GM23338 (cell line): ENCODE measurements around the gene CDHR5. TPM values are rescaled to one million over a fixed set of nuclear protein-coding genes. Genes with fewer than 3 reads are reported as not detected.

Experiments used
- ATAC-seq: fragments of 200-7000 bp; cut with Tn5 transposase; 3 replicates; pipeline ENCODE4 v1.9.1; 2020
- DNase-seq: peaks from one replicate; pipeline ENCODE4 v3.0.0-alpha.2; 2015; ENCODE audit warnings: low spot score
- H2AFZ ChIP-seq: fragments of 200-600 bp; sonication (generic); 2 replicates; pipeline ENCODE4 v1.8.0; 2016; ENCODE audit warnings: antibody characterized with exemption, mild to moderate bottlenecking, moderate library complexity
- H3F3A ChIP-seq: fragments of 200-600 bp; sonication (generic); replicated peaks from 2 replicates; pipeline ENCODE4 v1.8.0; 2017; ENCODE audit warnings: antibody characterized with exemption, mixed run types, low read depth
- H3K27ac ChIP-seq: fragments of 200-600 bp; sonication (generic); 2 replicates; pipeline ENCODE4 v1.6.1; 2016; ENCODE audit warnings: low read depth
- H3K27me3 ChIP-seq: fragments of 200-600 bp; sonication (generic); 2 replicates; pipeline ENCODE4 v1.8.0; 2016; ENCODE audit warnings: mild to moderate bottlenecking, mixed run types, moderate library complexity; ENCODE audit not compliant: insufficient read depth
- H3K36me3 ChIP-seq: fragments of 200-600 bp; sonication (generic); 2 replicates; pipeline ENCODE4 v1.8.0; 2016; ENCODE audit warnings: mild to moderate bottlenecking; ENCODE audit not compliant: insufficient read depth
- H3K4me1 ChIP-seq: fragments of 200-600 bp; sonication (generic); 2 replicates; pipeline ENCODE4 v1.8.0; 2016; ENCODE audit warnings: mild to moderate bottlenecking, moderate library complexity; ENCODE audit not compliant: insufficient read depth
- H3K4me2 ChIP-seq: fragments of 200-600 bp; sonication (generic); 2 replicates; pipeline ENCODE4 v1.7.1; 2017; ENCODE audit warnings: mixed run types
- H3K4me3 ChIP-seq: fragments of 200-600 bp; sonication (generic); 2 replicates; pipeline ENCODE4 v1.6.1; 2016; ENCODE audit warnings: mixed run types
- H3K79me2 ChIP-seq: fragments of 200-600 bp; sonication (generic); replicated peaks from 2 replicates; pipeline ENCODE4 v1.8.0; 2017; ENCODE audit warnings: mild to moderate bottlenecking; ENCODE audit not compliant: insufficient read depth
- H3K9me2 ChIP-seq: fragments of 200-600 bp; sonication (generic); 2 replicates; pipeline ENCODE4 v1.8.0; 2017; ENCODE audit not compliant: insufficient read depth
- H4K20me1 ChIP-seq: fragments of 200-600 bp; sonication (generic); replicated peaks from 2 replicates; pipeline ENCODE4 v1.8.0; 2017; ENCODE audit warnings: mild to moderate bottlenecking; ENCODE audit not compliant: insufficient read depth
- H3K27ac Mint-ChIP-seq: 2 replicates; pipeline ENCODE4 v1.8.0; 2020; ENCODE audit warnings: inconsistent platforms, mild to moderate bottlenecking, moderate library complexity, mixed read lengths
- H3K27me3 Mint-ChIP-seq: 3 replicates; pipeline ENCODE4 v1.8.0; 2022; ENCODE audit warnings: low read depth, mild to moderate bottlenecking, moderate library complexity, mixed read lengths, inconsistent platforms; ENCODE audit not compliant: insufficient read depth, poor library complexity
- H3K36me3 Mint-ChIP-seq: 3 replicates; pipeline ENCODE4 v1.8.0; 2021; ENCODE audit warnings: low read depth, mild to moderate bottlenecking, inconsistent platforms, moderate library complexity, mixed read lengths
- H3K4me1 Mint-ChIP-seq: 3 replicates; pipeline ENCODE4 v1.8.0; 2020; ENCODE audit warnings: mild to moderate bottlenecking, inconsistent platforms, mixed read lengths
- H3K4me3 Mint-ChIP-seq: 3 replicates; pipeline ENCODE4 v1.8.0; 2021; ENCODE audit warnings: moderate library complexity, mild to moderate bottlenecking, inconsistent platforms, mixed read lengths
- H3K9me3 Mint-ChIP-seq: 3 replicates; pipeline ENCODE4 v1.8.0; 2020; ENCODE audit warnings: moderate library complexity, mild to moderate bottlenecking, inconsistent platforms, mixed read lengths
- EZH2 ChIP-seq: fragments of 200-600 bp; sonication (generic); IDR thresholded peaks from one replicate; pipeline ENCODE4 v1.8.0; 2017; ENCODE audit warnings: antibody characterized with exemption, mild to moderate bottlenecking, low read depth; ENCODE audit not compliant: unreplicated experiment
- EZH2phosphoT487 ChIP-seq: fragments of 200-600 bp; sonication (generic); IDR thresholded peaks from one replicate; pipeline ENCODE4 v1.8.1; 2018; ENCODE audit warnings: antibody characterized with exemption; ENCODE audit not compliant: unreplicated experiment
- JUNB ChIP-seq: IDR thresholded peaks from one replicate; pipeline ENCODE4 v1.6.1; 2016; ENCODE audit warnings: antibody characterized with exemption; ENCODE audit not compliant: unreplicated experiment
- NANOG ChIP-seq: IDR thresholded peaks from 2 replicates; pipeline ENCODE4 v1.6.1; 2016; ENCODE audit warnings: antibody characterized with exemption, borderline replicate concordance
- POLR2AphosphoS5 ChIP-seq: IDR thresholded peaks from 2 replicates; pipeline ENCODE4 v1.6.1; 2016; ENCODE audit warnings: antibody characterized with exemption, low read depth
- STAT1 ChIP-seq: IDR thresholded peaks from one replicate; pipeline ENCODE4 v1.6.1; 2016; ENCODE audit warnings: antibody characterized with exemption; ENCODE audit not compliant: unreplicated experiment
- ZNF331 ChIP-seq: fragments of 250-450 bp; sonication (Bioruptor Pico); IDR thresholded peaks from 2 replicates; pipeline ENCODE4 v1.5.0; 2020; ENCODE audit warnings: low read depth, mild to moderate bottlenecking, moderate library complexity
- polyA plus RNA-seq: library from polyadenylated mRNA; unstranded; fragments of >200 nt; fragmentation: Nextera tagmentation; extraction: Ambion mirVana; gene quantifications from 2 replicates; pipeline ENCODE4 v1.2.1, GENCODE V29; 2016
- total RNA-seq: library from RNA; depleted of rRNA; stranded (reverse); fragments of >200 nt; shearing (Covaris generic); gene quantifications from 2 replicates; pipeline ENCODE4 v1.2.3, GENCODE V29; 2014
- TF ChIP-seq, protein P1 (sequence below): IDR thresholded peaks from one replicate; pipeline ENCODE4 v1.6.1; 2018; ENCODE audit warnings: antibody characterized with exemption; ENCODE audit not compliant: unreplicated experiment
- TF ChIP-seq, protein P2 (sequence below), 2 experiments: fragments of 200-600 bp in 1 of 2; sonication (generic) in 1 of 2; conservative IDR thresholded peaks; 2 replicates each; pipeline versions ENCODE4 v1.5.1 to v1.6.1; 2016 to 2017; ENCODE audit warnings: antibody characterized with exemption in 2 of 2, low read depth in 2 of 2, mild to moderate bottlenecking in 2 of 2, moderate library complexity in 1 of 2

The CDHR5 gene
- total and polyA plus RNA-seq, 2 experiments from 2014 or later: not detected

DNA sequence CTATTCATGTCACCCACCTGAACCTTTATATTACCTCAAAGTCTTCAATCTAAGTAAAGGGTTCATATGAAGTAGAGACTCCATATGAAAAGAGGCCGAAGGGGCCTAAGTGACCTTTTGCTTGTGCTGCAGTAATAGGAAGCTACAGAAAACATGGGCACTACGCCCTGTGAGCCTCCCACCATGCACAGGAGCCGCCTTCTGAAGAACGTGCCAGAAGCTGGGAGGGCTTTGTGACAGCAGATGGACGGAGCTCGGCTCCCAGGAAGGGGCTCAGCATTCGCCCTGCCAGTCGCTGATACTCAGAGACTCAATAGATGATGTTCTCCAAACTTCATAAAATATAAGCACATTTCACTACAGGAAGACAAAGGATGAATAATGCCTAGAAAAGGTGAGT is 49.1 kb upstream of the CDHR5 start:
- ATAC-seq (no peak), DNase-seq (no peak)
- Histone ChIP-seq H3K9me2 (no peaks in the 10 kb centered on the region), H3K4me2 (no peak overlapping the region), H3K27ac (no peak overlapping the region), H3K4me1 (no peaks in the 10 kb centered on the region), H3K36me3 (peaks cover 20% of the 10 kb centered on the region), H3K79me2 (no peaks in the 10 kb centered on the region; the same call in 1 of the 2 replicates), H2AFZ (no peak overlapping the region), H4K20me1 (peaks cover 4% of the 10 kb centered on the region; the same call in 1 of the 2 replicates), H3K4me3 (no peak overlapping the region), H3K27me3 (no peaks in the 10 kb centered on the region), H3F3A (peaks cover 14% of the 10 kb centered on the region; the same call in 1 of the 2 replicates)
- no peaks in the 10 kb centered on the region for H3K27me3 Mint-ChIP-seq
- TF ChIP-seq NANOG: no peak
- no peak for TF ChIP-seq POLR2AphosphoS5
- H3K4me3 Mint-ChIP-seq: no peak overlapping the region
- H3K27ac Mint-ChIP-seq: no peak overlapping the region; the same call in 1 of the 2 replicates
- no peaks in the 10 kb centered on the region for H3K4me1 Mint-ChIP-seq
- no peaks in the 10 kb centered on the region for H3K9me3 Mint-ChIP-seq
- peaks cover 40% of the 10 kb centered on the region for H3K36me3 Mint-ChIP-seq

DNA sequence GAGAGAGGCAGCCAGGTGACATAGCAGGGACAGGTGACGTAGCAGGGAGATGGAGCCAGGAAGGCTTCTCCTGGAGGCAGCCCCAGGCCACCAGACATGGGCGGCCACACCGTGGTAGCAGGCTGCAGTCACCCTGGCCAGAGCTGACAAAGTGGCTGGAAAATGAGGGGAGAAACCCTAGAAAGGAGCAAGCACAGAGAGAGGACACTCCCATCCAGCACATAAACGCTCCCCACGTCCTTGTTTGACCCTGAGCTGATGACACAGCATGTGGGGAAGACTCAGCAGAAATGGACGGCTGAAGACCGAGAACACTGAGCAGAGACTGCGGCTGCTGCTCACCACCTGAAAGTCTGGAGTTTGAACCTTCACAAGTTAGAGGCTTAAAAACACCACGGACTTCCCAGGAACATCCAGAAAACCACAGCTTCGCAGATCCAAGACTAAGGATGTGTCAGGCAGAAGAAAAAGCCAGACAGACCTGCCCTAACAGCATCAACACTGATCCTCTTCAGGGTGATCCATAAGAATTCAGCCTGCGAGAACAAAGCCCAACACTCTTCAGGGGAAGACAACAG is 41.0 kb upstream of the CDHR5 start:
- H3K4me2 ChIP-seq: no peak overlapping the region
- peaks cover 15% of the 10 kb centered on the region; the same call in 1 of the 2 replicates for H4K20me1 ChIP-seq
- H3K4me1 ChIP-seq: no peaks in the 10 kb centered on the region
- TF ChIP-seq EZH2phosphoT487 (no peak), NANOG (no peak), STAT1 (no peak), EZH2 (no peak), JUNB (no peak), ZNF331 (CRISPR knock-in tag) (no peak)
- TF ChIP-seq, protein P1, sequence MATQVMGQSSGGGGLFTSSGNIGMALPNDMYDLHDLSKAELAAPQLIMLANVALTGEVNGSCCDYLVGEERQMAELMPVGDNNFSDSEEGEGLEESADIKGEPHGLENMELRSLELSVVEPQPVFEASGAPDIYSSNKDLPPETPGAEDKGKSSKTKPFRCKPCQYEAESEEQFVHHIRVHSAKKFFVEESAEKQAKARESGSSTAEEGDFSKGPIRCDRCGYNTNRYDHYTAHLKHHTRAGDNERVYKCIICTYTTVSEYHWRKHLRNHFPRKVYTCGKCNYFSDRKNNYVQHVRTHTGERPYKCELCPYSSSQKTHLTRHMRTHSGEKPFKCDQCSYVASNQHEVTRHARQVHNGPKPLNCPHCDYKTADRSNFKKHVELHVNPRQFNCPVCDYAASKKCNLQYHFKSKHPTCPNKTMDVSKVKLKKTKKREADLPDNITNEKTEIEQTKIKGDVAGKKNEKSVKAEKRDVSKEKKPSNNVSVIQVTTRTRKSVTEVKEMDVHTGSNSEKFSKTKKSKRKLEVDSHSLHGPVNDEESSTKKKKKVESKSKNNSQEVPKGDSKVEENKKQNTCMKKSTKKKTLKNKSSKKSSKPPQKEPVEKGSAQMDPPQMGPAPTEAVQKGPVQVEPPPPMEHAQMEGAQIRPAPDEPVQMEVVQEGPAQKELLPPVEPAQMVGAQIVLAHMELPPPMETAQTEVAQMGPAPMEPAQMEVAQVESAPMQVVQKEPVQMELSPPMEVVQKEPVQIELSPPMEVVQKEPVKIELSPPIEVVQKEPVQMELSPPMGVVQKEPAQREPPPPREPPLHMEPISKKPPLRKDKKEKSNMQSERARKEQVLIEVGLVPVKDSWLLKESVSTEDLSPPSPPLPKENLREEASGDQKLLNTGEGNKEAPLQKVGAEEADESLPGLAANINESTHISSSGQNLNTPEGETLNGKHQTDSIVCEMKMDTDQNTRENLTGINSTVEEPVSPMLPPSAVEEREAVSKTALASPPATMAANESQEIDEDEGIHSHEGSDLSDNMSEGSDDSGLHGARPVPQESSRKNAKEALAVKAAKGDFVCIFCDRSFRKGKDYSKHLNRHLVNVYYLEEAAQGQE: no peak
- TF ChIP-seq, protein P2, sequence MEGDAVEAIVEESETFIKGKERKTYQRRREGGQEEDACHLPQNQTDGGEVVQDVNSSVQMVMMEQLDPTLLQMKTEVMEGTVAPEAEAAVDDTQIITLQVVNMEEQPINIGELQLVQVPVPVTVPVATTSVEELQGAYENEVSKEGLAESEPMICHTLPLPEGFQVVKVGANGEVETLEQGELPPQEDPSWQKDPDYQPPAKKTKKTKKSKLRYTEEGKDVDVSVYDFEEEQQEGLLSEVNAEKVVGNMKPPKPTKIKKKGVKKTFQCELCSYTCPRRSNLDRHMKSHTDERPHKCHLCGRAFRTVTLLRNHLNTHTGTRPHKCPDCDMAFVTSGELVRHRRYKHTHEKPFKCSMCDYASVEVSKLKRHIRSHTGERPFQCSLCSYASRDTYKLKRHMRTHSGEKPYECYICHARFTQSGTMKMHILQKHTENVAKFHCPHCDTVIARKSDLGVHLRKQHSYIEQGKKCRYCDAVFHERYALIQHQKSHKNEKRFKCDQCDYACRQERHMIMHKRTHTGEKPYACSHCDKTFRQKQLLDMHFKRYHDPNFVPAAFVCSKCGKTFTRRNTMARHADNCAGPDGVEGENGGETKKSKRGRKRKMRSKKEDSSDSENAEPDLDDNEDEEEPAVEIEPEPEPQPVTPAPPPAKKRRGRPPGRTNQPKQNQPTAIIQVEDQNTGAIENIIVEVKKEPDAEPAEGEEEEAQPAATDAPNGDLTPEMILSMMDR (conservative IDR thresholded peaks at IDR 0.05; ENCODE audit: low read depth in 2 of 2): no peak
- Mint-ChIP-seq H3K9me3 (no peaks in the 10 kb centered on the region), H3K36me3 (peaks cover 27% of the 10 kb centered on the region), H3K4me3 (no peak overlapping the region), H3K27me3 (peaks cover 3% of the 10 kb centered on the region), H3K4me1 (0 out of 3 replicates have a peak, but pooled peaks cover 3% of the 10 kb centered on the region), H3K27ac (no peak overlapping the region; the same call in 1 of the 2 replicates)
- H3K27ac ChIP-seq: no peak overlapping the region
- H3F3A ChIP-seq: peaks cover 22% of the 10 kb centered on the region; the same call in 1 of the 2 replicates
- peaks cover 3% of the 10 kb centered on the region; the same call in 1 of the 2 replicates for H3K79me2 ChIP-seq
- no peak overlapping the region for H3K4me3 ChIP-seq
- no peak for DNase-seq
- ATAC-seq: no peak
- H2AFZ ChIP-seq: no peak overlapping the region
- H3K27me3 ChIP-seq: no peaks in the 10 kb centered on the region
- H3K36me3 ChIP-seq: no peaks in the 10 kb centered on the region
- H3K9me2 ChIP-seq: no peaks in the 10 kb centered on the region
